GM23338 (cell line): Measurements from ENCODE around the gene LCLAT1. TPM values are rescaled to one million over a fixed set of nuclear protein-coding genes. Genes with fewer than 3 reads are reported as not detected.

Source experiments
- ATAC-seq: fragments of 200-7000 bp; cut with Tn5 transposase; 3 replicates; pipeline ENCODE4 v1.9.1; 2020
- DNase-seq: peaks from one replicate; pipeline ENCODE4 v3.0.0-alpha.2; 2015; ENCODE audit warnings: low spot score
- H2AFZ ChIP-seq: fragments of 200-600 bp; sonication (generic); 2 replicates; pipeline ENCODE4 v1.8.0; 2016; ENCODE audit warnings: antibody characterized with exemption, mild to moderate bottlenecking, moderate library complexity
- H3F3A ChIP-seq: fragments of 200-600 bp; sonication (generic); replicated peaks from 2 replicates; pipeline ENCODE4 v1.8.0; 2017; ENCODE audit warnings: antibody characterized with exemption, mixed run types, low read depth
- H3K27ac ChIP-seq: fragments of 200-600 bp; sonication (generic); 2 replicates; pipeline ENCODE4 v1.6.1; 2016; ENCODE audit warnings: low read depth
- H3K27me3 ChIP-seq: fragments of 200-600 bp; sonication (generic); 2 replicates; pipeline ENCODE4 v1.8.0; 2016; ENCODE audit warnings: mild to moderate bottlenecking, mixed run types, moderate library complexity; ENCODE audit not compliant: insufficient read depth
- H3K36me3 ChIP-seq: fragments of 200-600 bp; sonication (generic); 2 replicates; pipeline ENCODE4 v1.8.0; 2016; ENCODE audit warnings: mild to moderate bottlenecking; ENCODE audit not compliant: insufficient read depth
- H3K4me1 ChIP-seq: fragments of 200-600 bp; sonication (generic); 2 replicates; pipeline ENCODE4 v1.8.0; 2016; ENCODE audit warnings: mild to moderate bottlenecking, moderate library complexity; ENCODE audit not compliant: insufficient read depth
- H3K4me2 ChIP-seq: fragments of 200-600 bp; sonication (generic); 2 replicates; pipeline ENCODE4 v1.7.1; 2017; ENCODE audit warnings: mixed run types
- H3K4me3 ChIP-seq: fragments of 200-600 bp; sonication (generic); 2 replicates; pipeline ENCODE4 v1.6.1; 2016; ENCODE audit warnings: mixed run types
- H3K79me2 ChIP-seq: fragments of 200-600 bp; sonication (generic); replicated peaks from 2 replicates; pipeline ENCODE4 v1.8.0; 2017; ENCODE audit warnings: mild to moderate bottlenecking; ENCODE audit not compliant: insufficient read depth
- H3K9me2 ChIP-seq: fragments of 200-600 bp; sonication (generic); 2 replicates; pipeline ENCODE4 v1.8.0; 2017; ENCODE audit not compliant: insufficient read depth
- H4K20me1 ChIP-seq: fragments of 200-600 bp; sonication (generic); replicated peaks from 2 replicates; pipeline ENCODE4 v1.8.0; 2017; ENCODE audit warnings: mild to moderate bottlenecking; ENCODE audit not compliant: insufficient read depth
- H3K27ac Mint-ChIP-seq: 2 replicates; pipeline ENCODE4 v1.8.0; 2020; ENCODE audit warnings: inconsistent platforms, mild to moderate bottlenecking, moderate library complexity, mixed read lengths
- H3K27me3 Mint-ChIP-seq: 3 replicates; pipeline ENCODE4 v1.8.0; 2022; ENCODE audit warnings: low read depth, mild to moderate bottlenecking, moderate library complexity, mixed read lengths, inconsistent platforms; ENCODE audit not compliant: insufficient read depth, poor library complexity
- H3K36me3 Mint-ChIP-seq: 3 replicates; pipeline ENCODE4 v1.8.0; 2021; ENCODE audit warnings: low read depth, mild to moderate bottlenecking, inconsistent platforms, moderate library complexity, mixed read lengths
- H3K4me1 Mint-ChIP-seq: 3 replicates; pipeline ENCODE4 v1.8.0; 2020; ENCODE audit warnings: mild to moderate bottlenecking, inconsistent platforms, mixed read lengths
- H3K4me3 Mint-ChIP-seq: 3 replicates; pipeline ENCODE4 v1.8.0; 2021; ENCODE audit warnings: moderate library complexity, mild to moderate bottlenecking, inconsistent platforms, mixed read lengths
- H3K9me3 Mint-ChIP-seq: 3 replicates; pipeline ENCODE4 v1.8.0; 2020; ENCODE audit warnings: moderate library complexity, mild to moderate bottlenecking, inconsistent platforms, mixed read lengths
- CREB1 ChIP-seq: fragments of 250-450 bp; sonication (Bioruptor Pico); IDR thresholded peaks from 2 replicates; pipeline ENCODE4 v1.5.0; 2020; ENCODE audit warnings: low read depth, mild to moderate bottlenecking, moderate library complexity
- EZH2 ChIP-seq: fragments of 200-600 bp; sonication (generic); IDR thresholded peaks from one replicate; pipeline ENCODE4 v1.8.0; 2017; ENCODE audit warnings: antibody characterized with exemption, mild to moderate bottlenecking, low read depth; ENCODE audit not compliant: unreplicated experiment
- JUNB ChIP-seq: IDR thresholded peaks from one replicate; pipeline ENCODE4 v1.6.1; 2016; ENCODE audit warnings: antibody characterized with exemption; ENCODE audit not compliant: unreplicated experiment
- NANOG ChIP-seq: IDR thresholded peaks from 2 replicates; pipeline ENCODE4 v1.6.1; 2016; ENCODE audit warnings: antibody characterized with exemption, borderline replicate concordance
- POLR2AphosphoS5 ChIP-seq: IDR thresholded peaks from 2 replicates; pipeline ENCODE4 v1.6.1; 2016; ENCODE audit warnings: antibody characterized with exemption, low read depth
- STAT1 ChIP-seq: IDR thresholded peaks from one replicate; pipeline ENCODE4 v1.6.1; 2016; ENCODE audit warnings: antibody characterized with exemption; ENCODE audit not compliant: unreplicated experiment
- ZNF114 ChIP-seq: fragments of 250-450 bp; sonication (Bioruptor Pico); IDR thresholded peaks from 2 replicates; pipeline ENCODE4 v1.5.0; 2020; ENCODE audit warnings: mild to moderate bottlenecking, moderate library complexity
- ZNF331 ChIP-seq: fragments of 250-450 bp; sonication (Bioruptor Pico); IDR thresholded peaks from 2 replicates; pipeline ENCODE4 v1.5.0; 2020; ENCODE audit warnings: low read depth, mild to moderate bottlenecking, moderate library complexity
- polyA plus RNA-seq: library from polyadenylated mRNA; unstranded; fragments of >200 nt; fragmentation: Nextera tagmentation; extraction: Ambion mirVana; gene quantifications from 2 replicates; pipeline ENCODE4 v1.2.1, GENCODE V29; 2016
- total RNA-seq: library from RNA; depleted of rRNA; stranded (reverse); fragments of >200 nt; shearing (Covaris generic); gene quantifications from 2 replicates; pipeline ENCODE4 v1.2.3, GENCODE V29; 2014
- TF ChIP-seq, protein P1 (sequence below), 2 experiments: fragments of 200-600 bp in 1 of 2; sonication (generic) in 1 of 2; conservative IDR thresholded peaks; 2 replicates each; pipeline versions ENCODE4 v1.5.1 to v1.6.1; 2016 to 2017; ENCODE audit warnings: antibody characterized with exemption in 2 of 2, low read depth in 2 of 2, mild to moderate bottlenecking in 2 of 2, moderate library complexity in 1 of 2
- TF ChIP-seq, protein P2 (sequence below): IDR thresholded peaks from one replicate; pipeline ENCODE4 v1.6.1; 2018; ENCODE audit warnings: antibody characterized with exemption; ENCODE audit not compliant: unreplicated experiment
- TF ChIP-seq, protein P3 (sequence below): IDR thresholded peaks from 2 replicates; pipeline ENCODE4 v1.6.1; 2016; ENCODE audit warnings: antibody characterized with exemption

LCLAT1 gene
- total and polyA plus RNA-seq, 2 experiments from 2014 or later: 11.5 to 30.1 TPM

DNA sequence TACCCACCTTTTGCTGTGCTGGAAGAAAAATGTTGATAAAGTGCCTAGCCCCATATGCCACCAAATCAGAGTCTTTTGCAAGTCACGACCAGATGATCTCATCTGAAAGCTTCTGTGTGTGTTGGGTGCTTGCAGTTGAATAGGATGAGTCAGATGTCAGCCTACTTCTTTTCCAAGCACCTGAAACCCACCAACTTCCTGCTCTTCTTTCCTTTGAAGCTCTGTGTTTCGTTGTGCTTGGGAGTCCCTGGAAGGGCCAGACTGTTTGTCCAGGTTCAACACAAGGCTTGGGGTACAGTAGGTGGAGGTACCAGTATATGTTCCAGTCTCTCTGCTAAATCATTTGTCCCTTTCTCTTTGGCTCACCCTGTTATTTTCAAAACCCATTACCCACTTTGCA lies 36.8 kb upstream of the LCLAT1 start (continued):
- TF ChIP-seq, protein P1, sequence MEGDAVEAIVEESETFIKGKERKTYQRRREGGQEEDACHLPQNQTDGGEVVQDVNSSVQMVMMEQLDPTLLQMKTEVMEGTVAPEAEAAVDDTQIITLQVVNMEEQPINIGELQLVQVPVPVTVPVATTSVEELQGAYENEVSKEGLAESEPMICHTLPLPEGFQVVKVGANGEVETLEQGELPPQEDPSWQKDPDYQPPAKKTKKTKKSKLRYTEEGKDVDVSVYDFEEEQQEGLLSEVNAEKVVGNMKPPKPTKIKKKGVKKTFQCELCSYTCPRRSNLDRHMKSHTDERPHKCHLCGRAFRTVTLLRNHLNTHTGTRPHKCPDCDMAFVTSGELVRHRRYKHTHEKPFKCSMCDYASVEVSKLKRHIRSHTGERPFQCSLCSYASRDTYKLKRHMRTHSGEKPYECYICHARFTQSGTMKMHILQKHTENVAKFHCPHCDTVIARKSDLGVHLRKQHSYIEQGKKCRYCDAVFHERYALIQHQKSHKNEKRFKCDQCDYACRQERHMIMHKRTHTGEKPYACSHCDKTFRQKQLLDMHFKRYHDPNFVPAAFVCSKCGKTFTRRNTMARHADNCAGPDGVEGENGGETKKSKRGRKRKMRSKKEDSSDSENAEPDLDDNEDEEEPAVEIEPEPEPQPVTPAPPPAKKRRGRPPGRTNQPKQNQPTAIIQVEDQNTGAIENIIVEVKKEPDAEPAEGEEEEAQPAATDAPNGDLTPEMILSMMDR (conservative IDR thresholded peaks at IDR 0.05; ENCODE audit: low read depth in 2 of 2): no peak
- TF ChIP-seq CREB1 (no peak), ZNF114 (CRISPR knock-in tag) (no peak), NANOG (no peak), STAT1 (no peak), ZNF331 (CRISPR knock-in tag) (no peak), EZH2 (no peak), POLR2AphosphoS5 (no peak)
- TF ChIP-seq, protein P2, sequence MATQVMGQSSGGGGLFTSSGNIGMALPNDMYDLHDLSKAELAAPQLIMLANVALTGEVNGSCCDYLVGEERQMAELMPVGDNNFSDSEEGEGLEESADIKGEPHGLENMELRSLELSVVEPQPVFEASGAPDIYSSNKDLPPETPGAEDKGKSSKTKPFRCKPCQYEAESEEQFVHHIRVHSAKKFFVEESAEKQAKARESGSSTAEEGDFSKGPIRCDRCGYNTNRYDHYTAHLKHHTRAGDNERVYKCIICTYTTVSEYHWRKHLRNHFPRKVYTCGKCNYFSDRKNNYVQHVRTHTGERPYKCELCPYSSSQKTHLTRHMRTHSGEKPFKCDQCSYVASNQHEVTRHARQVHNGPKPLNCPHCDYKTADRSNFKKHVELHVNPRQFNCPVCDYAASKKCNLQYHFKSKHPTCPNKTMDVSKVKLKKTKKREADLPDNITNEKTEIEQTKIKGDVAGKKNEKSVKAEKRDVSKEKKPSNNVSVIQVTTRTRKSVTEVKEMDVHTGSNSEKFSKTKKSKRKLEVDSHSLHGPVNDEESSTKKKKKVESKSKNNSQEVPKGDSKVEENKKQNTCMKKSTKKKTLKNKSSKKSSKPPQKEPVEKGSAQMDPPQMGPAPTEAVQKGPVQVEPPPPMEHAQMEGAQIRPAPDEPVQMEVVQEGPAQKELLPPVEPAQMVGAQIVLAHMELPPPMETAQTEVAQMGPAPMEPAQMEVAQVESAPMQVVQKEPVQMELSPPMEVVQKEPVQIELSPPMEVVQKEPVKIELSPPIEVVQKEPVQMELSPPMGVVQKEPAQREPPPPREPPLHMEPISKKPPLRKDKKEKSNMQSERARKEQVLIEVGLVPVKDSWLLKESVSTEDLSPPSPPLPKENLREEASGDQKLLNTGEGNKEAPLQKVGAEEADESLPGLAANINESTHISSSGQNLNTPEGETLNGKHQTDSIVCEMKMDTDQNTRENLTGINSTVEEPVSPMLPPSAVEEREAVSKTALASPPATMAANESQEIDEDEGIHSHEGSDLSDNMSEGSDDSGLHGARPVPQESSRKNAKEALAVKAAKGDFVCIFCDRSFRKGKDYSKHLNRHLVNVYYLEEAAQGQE: no peak

DNA sequence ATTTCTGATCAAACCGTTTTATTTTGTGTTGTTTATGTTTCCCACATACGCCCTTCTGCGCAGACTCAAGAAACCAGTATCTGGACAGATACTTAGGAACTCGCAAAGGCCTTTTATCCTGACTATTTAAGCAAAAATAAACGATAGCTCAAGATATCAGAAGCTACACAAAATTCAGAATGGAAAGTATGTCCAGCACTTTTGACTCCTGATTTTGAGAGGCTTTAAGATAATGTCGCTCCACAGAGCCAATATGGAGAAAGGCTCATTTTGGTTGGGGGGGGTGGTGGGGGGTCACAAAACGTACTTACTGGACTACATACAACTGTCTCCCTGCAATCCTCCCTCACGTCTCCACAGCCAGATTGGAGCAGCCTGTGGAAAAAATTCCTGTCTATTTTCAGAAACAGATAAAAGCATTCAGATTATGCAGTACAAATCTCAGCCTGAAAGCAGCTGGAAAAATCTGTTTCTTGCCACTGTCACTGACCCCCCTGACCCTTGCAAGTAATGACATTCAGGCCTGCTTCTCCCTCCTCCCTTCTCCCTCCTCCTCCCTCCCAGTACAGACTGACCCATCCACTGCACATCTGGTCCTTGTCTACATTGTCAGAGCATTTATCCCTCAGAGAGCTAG lies 34.9 kb upstream of the LCLAT1 start:
- H3K4me3 ChIP-seq: no peak overlapping the region
- DNase-seq (no peak), ATAC-seq (no peak)
- no peaks in the 10 kb centered on the region for H3K36me3 Mint-ChIP-seq
- H2AFZ ChIP-seq: no peak overlapping the region
- H4K20me1 ChIP-seq: no peaks in the 10 kb centered on the region
- no peaks in the 10 kb centered on the region for H3K4me1 ChIP-seq
- peaks cover 14% of the 10 kb centered on the region for H3K27me3 Mint-ChIP-seq
- peaks cover 2% of the 10 kb centered on the region; the same call in 1 of the 2 replicates for H3K9me2 ChIP-seq
- no peak overlapping the region for H3K27ac Mint-ChIP-seq
- H3K27me3 ChIP-seq: no peaks in the 10 kb centered on the region
- no peaks in the 10 kb centered on the region for H3K36me3 ChIP-seq
- H3K4me1 Mint-ChIP-seq: peaks cover 18% of the 10 kb centered on the region
- H3K79me2 ChIP-seq: no peaks in the 10 kb centered on the region
- H3K4me2 ChIP-seq: no peak overlapping the region
- no peak overlapping the region for H3K4me3 Mint-ChIP-seq
- H3K27ac ChIP-seq: no peak overlapping the region
- H3K9me3 Mint-ChIP-seq: peaks cover 9% of the 10 kb centered on the region; the same call in 2 of the 3 replicates
- H3F3A ChIP-seq: no peaks in the 10 kb centered on the region
- TF ChIP-seq NANOG (no peak), JUNB (no peak), ZNF331 (CRISPR knock-in tag) (no peak), ZNF114 (CRISPR knock-in tag) (no peak), POLR2AphosphoS5 (no peak), CREB1 (no peak)
- TF ChIP-seq, protein P1 (conservative IDR thresholded peaks at IDR 0.05; ENCODE audit: low read depth in 2 of 2): no peak
- TF ChIP-seq, protein P3, sequence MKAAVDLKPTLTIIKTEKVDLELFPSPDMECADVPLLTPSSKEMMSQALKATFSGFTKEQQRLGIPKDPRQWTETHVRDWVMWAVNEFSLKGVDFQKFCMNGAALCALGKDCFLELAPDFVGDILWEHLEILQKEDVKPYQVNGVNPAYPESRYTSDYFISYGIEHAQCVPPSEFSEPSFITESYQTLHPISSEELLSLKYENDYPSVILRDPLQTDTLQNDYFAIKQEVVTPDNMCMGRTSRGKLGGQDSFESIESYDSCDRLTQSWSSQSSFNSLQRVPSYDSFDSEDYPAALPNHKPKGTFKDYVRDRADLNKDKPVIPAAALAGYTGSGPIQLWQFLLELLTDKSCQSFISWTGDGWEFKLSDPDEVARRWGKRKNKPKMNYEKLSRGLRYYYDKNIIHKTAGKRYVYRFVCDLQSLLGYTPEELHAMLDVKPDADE: no peak
